HG03432 (cell line): ENCODE data around the gene RPUSD2.

Experiments used
- ATAC-seq: cut with Tn5 transposase; IDR thresholded peaks from one replicate; pipeline ENCODE4 v1.9.1; 2021; ENCODE audit warnings: mild to moderate bottlenecking, moderate library complexity; ENCODE audit not compliant: unreplicated experiment

The RPUSD2 gene

GRCh38 chr15:40618906-40619305 is 49.8 kb downstream of the RPUSD2 start:
- no peak for ATAC-seq

GRCh38 chr15:40623361-40623760 is 54.3 kb downstream of the RPUSD2 start:
- ATAC-seq: no peak
